Mammary epithelial cell (primary cell): ENCODE measurements around the gene GFI1.

Experiments
- EZH2 ChIP-seq: IDR thresholded peaks from 2 replicates; pipeline ENCODE4 v1.6.1; 2012; ENCODE audit warnings: low read length, inconsistent platforms, borderline replicate concordance
- TF ChIP-seq, protein P1 (sequence below), 2 donors: IDR thresholded peaks in 1 of 2; conservative IDR thresholded peaks in 1 of 2; 2 replicates each; pipeline ENCODE4 v1.5.1; 2011 to 2012; ENCODE audit warnings: inconsistent platforms in 2 of 2, low read length in 2 of 2, mild to moderate bottlenecking in 2 of 2, control low read depth in 1 of 2, low read depth in 1 of 2; ENCODE audit not compliant: insufficient read depth in 1 of 2; ENCODE audit errors: extremely low read depth in 1 of 2

DNA sequence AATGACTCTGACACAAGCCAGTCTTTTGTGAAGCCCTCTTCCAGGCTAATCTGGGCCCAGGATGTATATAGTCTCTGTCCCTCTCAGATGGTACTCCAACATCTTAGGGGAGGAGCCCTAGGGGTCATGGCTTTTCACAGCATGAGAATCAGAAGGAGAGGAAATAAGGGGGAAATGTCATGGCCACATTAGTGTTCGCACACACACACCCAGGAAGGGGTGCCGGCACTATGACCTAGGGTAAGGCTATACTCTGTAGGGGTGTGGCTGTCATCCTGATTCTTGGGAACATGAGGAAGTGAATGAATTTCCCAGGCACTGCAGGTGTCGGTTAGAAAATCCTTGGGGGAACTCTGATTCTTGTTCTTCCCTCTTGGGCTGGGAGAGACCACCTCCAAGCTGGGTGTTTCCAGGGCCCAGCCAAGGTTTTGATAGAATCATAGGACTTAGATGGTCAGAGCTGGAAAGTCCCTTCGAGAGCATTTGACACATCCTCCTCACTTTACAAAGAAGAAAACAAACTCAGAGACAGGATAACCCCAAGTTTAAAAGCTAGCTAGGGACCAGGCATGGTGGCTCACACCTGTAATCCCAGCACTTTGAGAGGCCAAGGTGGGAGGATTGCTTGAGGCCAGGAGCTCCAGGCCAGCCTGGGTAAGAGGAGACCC is 22.0 kb downstream of the GFI1 start:
- TF ChIP-seq, protein P1, sequence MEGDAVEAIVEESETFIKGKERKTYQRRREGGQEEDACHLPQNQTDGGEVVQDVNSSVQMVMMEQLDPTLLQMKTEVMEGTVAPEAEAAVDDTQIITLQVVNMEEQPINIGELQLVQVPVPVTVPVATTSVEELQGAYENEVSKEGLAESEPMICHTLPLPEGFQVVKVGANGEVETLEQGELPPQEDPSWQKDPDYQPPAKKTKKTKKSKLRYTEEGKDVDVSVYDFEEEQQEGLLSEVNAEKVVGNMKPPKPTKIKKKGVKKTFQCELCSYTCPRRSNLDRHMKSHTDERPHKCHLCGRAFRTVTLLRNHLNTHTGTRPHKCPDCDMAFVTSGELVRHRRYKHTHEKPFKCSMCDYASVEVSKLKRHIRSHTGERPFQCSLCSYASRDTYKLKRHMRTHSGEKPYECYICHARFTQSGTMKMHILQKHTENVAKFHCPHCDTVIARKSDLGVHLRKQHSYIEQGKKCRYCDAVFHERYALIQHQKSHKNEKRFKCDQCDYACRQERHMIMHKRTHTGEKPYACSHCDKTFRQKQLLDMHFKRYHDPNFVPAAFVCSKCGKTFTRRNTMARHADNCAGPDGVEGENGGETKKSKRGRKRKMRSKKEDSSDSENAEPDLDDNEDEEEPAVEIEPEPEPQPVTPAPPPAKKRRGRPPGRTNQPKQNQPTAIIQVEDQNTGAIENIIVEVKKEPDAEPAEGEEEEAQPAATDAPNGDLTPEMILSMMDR (conservative IDR thresholded peaks at IDR 0.05 in 1 of 2, IDR thresholded peaks at IDR 0.05 in 1 of 2; ENCODE audit: extremely low read depth in 1 of 2, insufficient read depth in 1 of 2, low read depth in 1 of 2, low read length in 2 of 2): no peak
- no peak for TF ChIP-seq EZH2
